Astrocyte (in vitro differentiated cells and primary cell): ENCODE results near the gene TFIP11. TPM values are rescaled to one million over a fixed set of nuclear protein-coding genes. Genes with fewer than 3 reads are reported as not detected.
A peak's percentile ranks its signal among the peaks of the same experiment; 100 is the strongest.

Experiments
- DNase-seq: peaks from one replicate; pipeline ENCODE4 v3.0.0-alpha.2; 2010; ENCODE audit warnings: low read depth
- FAIRE-seq: peaks from 2 replicates; lab custom pipeline; 2011; peaks lifted over from hg19 to GRCh38; lab: Jason Lieb, UNC
- H2AFZ ChIP-seq: 2 replicates; pipeline ENCODE4 v1.6.0; 2012; ENCODE audit warnings: low read depth, low read length, inconsistent platforms
- H3K27ac ChIP-seq: 2 replicates; pipeline ENCODE4 v1.5.1; 2011; ENCODE audit warnings: low read depth, low read length, inconsistent platforms
- H3K27me3 ChIP-seq: 2 replicates; pipeline ENCODE4 v1.6.0; 2011; ENCODE audit warnings: low read length, inconsistent platforms; ENCODE audit not compliant: insufficient read depth
- H3K36me3 ChIP-seq: 2 replicates; pipeline ENCODE4 v1.5.1; 2011; ENCODE audit warnings: low read length, inconsistent platforms; ENCODE audit not compliant: insufficient read depth
- H3K4me1 ChIP-seq: 2 replicates; pipeline ENCODE4 v1.5.1; 2011; ENCODE audit warnings: low read length, inconsistent platforms; ENCODE audit not compliant: insufficient read depth
- H3K4me2 ChIP-seq: 2 replicates; pipeline ENCODE4 v1.6.0; 2012; ENCODE audit warnings: low read length, inconsistent platforms
- H3K4me3 ChIP-seq: 2 replicates; pipeline ENCODE4 v1.5.1; 2011; ENCODE audit warnings: low read depth, mild to moderate bottlenecking, low read length, inconsistent platforms; ENCODE audit not compliant: insufficient read depth
- H3K79me2 ChIP-seq: 2 replicates; pipeline ENCODE4 v1.6.0; 2012; ENCODE audit warnings: mild to moderate bottlenecking, low read length, inconsistent platforms; ENCODE audit not compliant: insufficient read depth
- H3K9ac ChIP-seq: 2 replicates; pipeline ENCODE4 v1.6.0; 2012; ENCODE audit warnings: mild to moderate bottlenecking, low read length, inconsistent platforms
- H3K9me3 ChIP-seq: 2 replicates; pipeline ENCODE4 v1.5.1; 2012; ENCODE audit warnings: low read depth, mild to moderate bottlenecking, low read length, inconsistent platforms; ENCODE audit not compliant: insufficient read depth
- H4K20me1 ChIP-seq: 2 replicates; pipeline ENCODE4 v1.6.0; 2012; ENCODE audit warnings: low read length, inconsistent platforms; ENCODE audit not compliant: insufficient read depth
- H3K27ac Mint-ChIP-seq: one replicate; pipeline ENCODE4 v1.8.0; 2021; ENCODE audit warnings: mild to moderate bottlenecking, mixed read lengths; ENCODE audit not compliant: unreplicated experiment
- H3K27me3 Mint-ChIP-seq: one replicate; pipeline ENCODE4 v1.8.0; 2021; ENCODE audit warnings: low read depth, mixed read lengths; ENCODE audit not compliant: unreplicated experiment
- H3K36me3 Mint-ChIP-seq: one replicate; pipeline ENCODE4 v1.8.0; 2021; ENCODE audit warnings: low read depth, mixed read lengths; ENCODE audit not compliant: unreplicated experiment
- H3K4me1 Mint-ChIP-seq: one replicate; pipeline ENCODE4 v1.8.0; 2021; ENCODE audit warnings: low read depth, mixed read lengths; ENCODE audit not compliant: unreplicated experiment
- H3K4me3 Mint-ChIP-seq: one replicate; pipeline ENCODE4 v1.8.0; 2021; ENCODE audit warnings: mild to moderate bottlenecking, moderate library complexity, mixed read lengths; ENCODE audit not compliant: unreplicated experiment
- H3K9me3 Mint-ChIP-seq: one replicate; pipeline ENCODE4 v1.8.0; 2021; ENCODE audit warnings: mild to moderate bottlenecking, mixed read lengths; ENCODE audit not compliant: unreplicated experiment
- CTCF ChIP-seq: IDR thresholded peaks from 2 replicates; pipeline ENCODE4 v1.5.1; 2011; ENCODE audit warnings: low read depth, mild to moderate bottlenecking, inconsistent platforms, low read length, moderate library complexity; ENCODE audit not compliant: insufficient read depth
- EZH2 ChIP-seq: IDR thresholded peaks from 2 replicates; pipeline ENCODE4 v1.6.1; 2012; ENCODE audit warnings: mild to moderate bottlenecking, low read length, inconsistent platforms; ENCODE audit not compliant: insufficient read depth
- total RNA-seq: library from RNA; stranded (reverse); gene quantifications from 2 replicates; pipeline ENCODE4 v1.2.1, GENCODE V29; 2021

The TFIP11 gene
- total RNA-seq, 1 donor from 2014 or later = 36.9 TPM

GRCh38 chr22:26481112-26481693 lies 31.1 kb downstream of the TFIP11 start:
- Histone ChIP-seq H3K9me3 (no peaks in the 10 kb centered on the region), H2AFZ (no peak overlapping the region), H3K79me2 (peaks cover 66% of the 10 kb centered on the region), H3K4me2 (no peak overlapping the region), H3K27me3 (no peaks in the 10 kb centered on the region), H3K4me1 (peaks cover 45% of the 10 kb centered on the region), H4K20me1 (no peaks in the 10 kb centered on the region), H3K27ac (no peak overlapping the region), H3K9ac (no peak overlapping the region), H3K4me3 (no peak overlapping the region), H3K36me3 (peaks cover 4% of the 10 kb centered on the region)
- Mint-ChIP-seq H3K36me3 (peaks cover 4% of the 10 kb centered on the region), H3K9me3 (no peaks in the 10 kb centered on the region), H3K4me1 (peaks cover 62% of the 10 kb centered on the region), H3K27me3 (no peaks in the 10 kb centered on the region), H3K27ac (no peak overlapping the region), H3K4me3 (peak overlapping the region; percentile 97)
- DNase-seq = no peak
- FAIRE-seq = no peak
- TF ChIP-seq EZH2 (no peak), CTCF (no peak)

- Histone ChIP-seq H3K9me3 (no peaks in the 10 kb centered on the region), H3K4me1 (peaks cover 48% of the 10 kb centered on the region), H3K4me2 (peak overlapping the region; percentile 32), H3K27me3 (no peaks in the 10 kb centered on the region), H2AFZ (no peak overlapping the region), H3K4me3 (no peak overlapping the region), H3K27ac (no peak overlapping the region), H3K36me3 (peaks cover 4% of the 10 kb centered on the region), H4K20me1 (no peaks in the 10 kb centered on the region), H3K79me2 (peaks cover 60% of the 10 kb centered on the region), H3K9ac (no peak overlapping the region)
- H3K27me3 Mint-ChIP-seq = no peaks in the 10 kb centered on the region
- no peaks in the 10 kb centered on the region for H3K9me3 Mint-ChIP-seq
- H3K36me3 Mint-ChIP-seq = peaks cover 4% of the 10 kb centered on the region
- FAIRE-seq (no peak), DNase-seq (no peak)
- peak overlapping the region; percentile 40 for H3K4me3 Mint-ChIP-seq
- no peak for TF ChIP-seq CTCF
- TF ChIP-seq EZH2 = no peak
- H3K4me1 Mint-ChIP-seq = peaks cover 57% of the 10 kb centered on the region
- no peak overlapping the region for H3K27ac Mint-ChIP-seq
These were observed 31.7 kb downstream of the TFIP11 start for GRCh38 chr22:26480611-26480932.

- Histone ChIP-seq H3K4me1 (peaks cover 47% of the 10 kb centered on the region), H3K9me3 (no peaks in the 10 kb centered on the region), H2AFZ (peak overlapping the region; percentile 8), H3K4me3 (no peak overlapping the region), H3K27ac (no peak overlapping the region), H3K36me3 (peaks cover 4% of the 10 kb centered on the region), H3K9ac (peak overlapping the region; percentile 20), H4K20me1 (no peaks in the 10 kb centered on the region), H3K79me2 (peaks cover 54% of the 10 kb centered on the region), H3K27me3 (no peaks in the 10 kb centered on the region), H3K4me2 (peak overlapping the region; percentile 54)
- H3K9me3 Mint-ChIP-seq = no peaks in the 10 kb centered on the region
- no peak for FAIRE-seq
- H3K27ac Mint-ChIP-seq = peak overlapping the region; percentile 17
- H3K27me3 Mint-ChIP-seq = no peaks in the 10 kb centered on the region
- peak overlapping the region; percentile 42 for H3K4me3 Mint-ChIP-seq
- TF ChIP-seq CTCF = no peak
- no peak for TF ChIP-seq EZH2
- H3K4me1 Mint-ChIP-seq = peaks cover 53% of the 10 kb centered on the region
- no peak for DNase-seq
- H3K36me3 Mint-ChIP-seq = peaks cover 4% of the 10 kb centered on the region
These were observed 32.3 kb downstream of the TFIP11 start for GRCh38 chr22:26479792-26480610.
